WTC11 (cell line): Measurements from ENCODE around the gene TNIP2. TPM values are rescaled to one million over a fixed set of nuclear protein-coding genes. Genes with fewer than 3 reads are reported as not detected.

Experiments used
- ATAC-seq: fragments of 200-7000 bp; cut with Tn5 transposase; 2 replicates; pipeline ENCODE4 v1.10.0; 2021; ENCODE audit warnings: mild to moderate bottlenecking, moderate library complexity
- CTCF ChIA-PET: fragments of 300-600 bp; sonication (Branson Sonifier 250); formaldehyde crosslinking; loops from one replicate; lab custom pipeline; 2021; ENCODE audit warnings: antibody characterized with exemption; lab: Charles Lee
- POLR2A ChIA-PET: fragments of 350-600 bp; sonication (Branson Sonifier 250); formaldehyde crosslinking; loops from one replicate; lab custom pipeline; 2021; ENCODE audit warnings: antibody characterized with exemption; lab: Charles Lee
- DNase-seq: peaks from one replicate; pipeline ENCODE4 v3.0.0; 2021; ENCODE audit warnings: low spot score
- H3K27ac Mint-ChIP-seq: 2 replicates; pipeline ENCODE4 v1.8.0; 2021; ENCODE audit warnings: mixed read lengths
- H3K27me3 Mint-ChIP-seq: 2 replicates; pipeline ENCODE4 v1.8.0; 2021; ENCODE audit warnings: low read depth, mild to moderate bottlenecking, moderate library complexity, mixed read lengths
- H3K36me3 Mint-ChIP-seq: 2 replicates; pipeline ENCODE4 v1.8.0; 2021; ENCODE audit warnings: mixed read lengths
- H3K4me1 Mint-ChIP-seq: 2 replicates; pipeline ENCODE4 v1.8.0; 2022; ENCODE audit warnings: mixed read lengths
- H3K4me3 Mint-ChIP-seq: 2 replicates; pipeline ENCODE4 v1.8.0; 2021; ENCODE audit warnings: mild to moderate bottlenecking, moderate library complexity, mixed read lengths
- H3K9me3 Mint-ChIP-seq: 2 replicates; pipeline ENCODE4 v1.8.0; 2021; ENCODE audit warnings: mixed read lengths
- MXD4 ChIP-seq: fragments of 250-450 bp; sonication (Bioruptor Pico); IDR thresholded peaks from 2 replicates; pipeline ENCODE4 v1.8.0; 2021; ENCODE audit warnings: mild to moderate bottlenecking, moderate library complexity, borderline replicate concordance
- ZNF232 ChIP-seq: sonication (generic); formaldehyde crosslinking; IDR thresholded peaks from 2 replicates; pipeline ENCODE4 v1.8.0; 2022; ENCODE audit warnings: mild to moderate bottlenecking, missing genetic modification reagents
- total RNA-seq: library from RNA; stranded (reverse); gene quantifications from 3 replicates; pipeline ENCODE4 v1.2.3, GENCODE V29; 2021
- TF ChIP-seq, protein P1 (sequence below): fragments of 250-450 bp; sonication (Bioruptor Pico); IDR thresholded peaks from 2 replicates; pipeline ENCODE4 v2.1.2; 2022; ENCODE audit warnings: mild to moderate bottlenecking, moderate library complexity
- TF ChIP-seq, protein P2 (sequence below): sonication (generic); formaldehyde crosslinking; IDR thresholded peaks from 2 replicates; pipeline ENCODE4 v1.8.1; 2022; ENCODE audit warnings: mild to moderate bottlenecking, moderate library complexity, missing genetic modification reagents
- TF ChIP-seq, protein P3 (sequence below): sonication (generic); formaldehyde crosslinking; IDR thresholded peaks from 2 replicates; pipeline ENCODE4 v1.8.0; 2022; ENCODE audit warnings: mild to moderate bottlenecking, missing genetic modification reagents

TNIP2 gene
- total RNA-seq, 1 experiment from 2014 or later, result 44.4 TPM

DNA sequence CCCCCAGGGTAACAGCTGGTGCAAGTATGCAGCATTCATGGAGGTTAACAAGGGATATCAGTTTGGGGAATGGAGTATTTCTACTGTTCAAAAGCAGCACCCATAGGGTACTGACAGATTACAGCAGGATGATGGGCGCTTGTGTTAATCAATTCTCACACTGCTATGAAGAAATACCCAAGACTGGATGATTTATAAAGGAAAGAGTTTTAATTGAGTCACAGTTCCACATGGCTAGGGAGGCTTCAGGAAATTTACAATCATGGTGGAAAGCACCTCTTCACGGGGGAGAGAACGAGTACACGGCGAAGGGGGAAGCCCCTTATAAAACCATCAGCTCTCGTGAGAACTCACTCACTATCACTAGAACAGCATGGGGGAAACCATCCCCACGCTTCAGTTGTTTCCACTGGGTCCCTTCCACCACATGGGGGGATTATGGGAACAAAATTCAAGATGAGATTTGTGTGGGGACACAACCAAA is 64.1 kb downstream of the TNIP2 start:
- no peaks in the 10 kb centered on the region for H3K4me1 Mint-ChIP-seq

More for the DNA sequence above, 64.1 kb downstream of the TNIP2 start:
- ChIA-PET POLR2A (no interaction called here), CTCF (interaction anchor here (0.5 kb wide), 2 partner anchors 13 to 29 kb away, joined by 3 read pairs; no protein-coding TSS in a partner anchor)
- Mint-ChIP-seq H3K36me3 (peaks cover 71% of the 10 kb centered on the region), H3K4me3 (no peak overlapping the region), H3K27me3 (no peaks in the 10 kb centered on the region), H3K9me3 (no peaks in the 10 kb centered on the region), H3K27ac (0 out of 2 replicates have a peak overlapping the region, but pooled peaks have one; percentile 29)
- TF ChIP-seq MXD4 (CRISPR knock-in tag) (no peak), ZNF232 (no peak)
- TF ChIP-seq, protein P1, sequence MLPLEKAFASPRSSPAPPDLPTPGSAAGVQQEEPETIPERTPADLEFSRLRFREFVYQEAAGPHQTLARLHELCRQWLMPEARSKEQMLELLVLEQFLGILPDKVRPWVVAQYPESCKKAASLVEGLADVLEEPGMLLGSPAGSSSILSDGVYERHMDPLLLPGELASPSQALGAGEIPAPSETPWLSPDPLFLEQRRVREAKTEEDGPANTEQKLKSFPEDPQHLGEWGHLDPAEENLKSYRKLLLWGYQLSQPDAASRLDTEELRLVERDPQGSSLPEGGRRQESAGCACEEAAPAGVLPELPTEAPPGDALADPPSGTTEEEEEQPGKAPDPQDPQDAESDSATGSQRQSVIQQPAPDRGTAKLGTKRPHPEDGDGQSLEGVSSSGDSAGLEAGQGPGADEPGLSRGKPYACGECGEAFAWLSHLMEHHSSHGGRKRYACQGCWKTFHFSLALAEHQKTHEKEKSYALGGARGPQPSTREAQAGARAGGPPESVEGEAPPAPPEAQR (CRISPR knock-in tag), result no peak
- TF ChIP-seq, protein P2, sequence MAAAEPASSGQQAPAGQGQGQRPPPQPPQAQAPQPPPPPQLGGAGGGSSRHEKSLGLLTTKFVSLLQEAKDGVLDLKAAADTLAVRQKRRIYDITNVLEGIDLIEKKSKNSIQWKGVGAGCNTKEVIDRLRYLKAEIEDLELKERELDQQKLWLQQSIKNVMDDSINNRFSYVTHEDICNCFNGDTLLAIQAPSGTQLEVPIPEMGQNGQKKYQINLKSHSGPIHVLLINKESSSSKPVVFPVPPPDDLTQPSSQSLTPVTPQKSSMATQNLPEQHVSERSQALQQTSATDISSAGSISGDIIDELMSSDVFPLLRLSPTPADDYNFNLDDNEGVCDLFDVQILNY (CRISPR knock-in tag), result no peak
- TF ChIP-seq, protein P3, sequence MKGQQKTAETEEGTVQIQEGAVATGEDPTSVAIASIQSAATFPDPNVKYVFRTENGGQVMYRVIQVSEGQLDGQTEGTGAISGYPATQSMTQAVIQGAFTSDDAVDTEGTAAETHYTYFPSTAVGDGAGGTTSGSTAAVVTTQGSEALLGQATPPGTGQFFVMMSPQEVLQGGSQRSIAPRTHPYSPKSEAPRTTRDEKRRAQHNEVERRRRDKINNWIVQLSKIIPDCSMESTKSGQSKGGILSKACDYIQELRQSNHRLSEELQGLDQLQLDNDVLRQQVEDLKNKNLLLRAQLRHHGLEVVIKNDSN (CRISPR knock-in tag), result no peak
- DNase-seq (no peak), ATAC-seq (no peak)

Other genes starting within 250 kb of the TNIP2 start
- 24.4 to 28.1 TPM (median 24.6 TPM) in 3 replicates for gene FAM193A, start 219.7 kb downstream of the TNIP2 start, total RNA-seq
- 43.2 to 49.1 TPM (median 44.5 TPM) in 3 replicates for gene SH3BP2, start 36.7 kb upstream of the TNIP2 start, total RNA-seq
- 164 to 178 TPM (median 167 TPM) in 3 replicates for gene ADD1, start 87.5 kb upstream of the TNIP2 start, total RNA-seq
- gene NOP14, start 207.1 kb upstream of the TNIP2 start, total RNA-seq, result 33.9 to 39.1 TPM (median 35.7 TPM) in 3 replicates
- 1.4 to 3.5 TPM (median 1.6 TPM) in 3 replicates for gene GRK4, start 207.2 kb upstream of the TNIP2 start, total RNA-seq